ENCODE measurements around the gene NISCH.

NISCH gene

GRCh38 chr3:52458031-52458760, 2.8 kb downstream of the NISCH start:
- Mint-ChIP-seq H3K9me3 (no peaks in the 10 kb centered on the region), H3K4me3 (peak overlapping the region; percentile 68 to 98 (median 94)), H3K36me3 (ENCODE audit: low read depth) (peaks cover 47% of the 10 kb centered on the region), H3K4me1 (peaks cover 29% of the 10 kb centered on the region), H3K27ac (no peak overlapping the region), H3K27me3 (ENCODE audit: low read depth) (no peaks in the 10 kb centered on the region)
- no peak for TF ChIP-seq CTCF (IDR thresholded peaks at IDR 0.05; ENCODE audit: unreplicated experiment in 3 of 3)

GRCh38 chr3:52458770-52459545, 3.6 kb downstream of the NISCH start:
- no peak overlapping the region for H3K4me3 Mint-ChIP-seq
- H3K27ac Mint-ChIP-seq: no peak overlapping the region
- H3K4me1 Mint-ChIP-seq: peaks cover 29% of the 10 kb centered on the region
- no peaks in the 10 kb centered on the region for H3K27me3 Mint-ChIP-seq (ENCODE audit: low read depth)
- peaks cover 51% of the 10 kb centered on the region for H3K36me3 Mint-ChIP-seq (ENCODE audit: low read depth)
- no peaks in the 10 kb centered on the region for H3K9me3 Mint-ChIP-seq
- TF ChIP-seq CTCF (IDR thresholded peaks at IDR 0.05; ENCODE audit: unreplicated experiment in 3 of 3): no peak

GRCh38 chr3:52461874-52462273, 6.5 kb downstream of the NISCH start:
- Mint-ChIP-seq H3K9me3 (no peaks in the 10 kb centered on the region), H3K27me3 (ENCODE audit: low read depth) (no peaks in the 10 kb centered on the region), H3K4me3 (no peak overlapping the region), H3K4me1 (peaks cover 15% of the 10 kb centered on the region), H3K36me3 (ENCODE audit: low read depth) (peaks cover 62% of the 10 kb centered on the region), H3K27ac (no peak overlapping the region)
- no peak for TF ChIP-seq CTCF (IDR thresholded peaks at IDR 0.05; ENCODE audit: unreplicated experiment in 3 of 3)

GRCh38 chr3:52463416-52463815, 8.0 kb downstream of the NISCH start:
- Mint-ChIP-seq H3K9me3 (no peaks in the 10 kb centered on the region), H3K27me3 (ENCODE audit: low read depth) (no peaks in the 10 kb centered on the region), H3K4me3 (no peak overlapping the region), H3K4me1 (peaks cover 10% of the 10 kb centered on the region), H3K27ac (no peak overlapping the region), H3K36me3 (ENCODE audit: low read depth) (peaks cover 52% of the 10 kb centered on the region)
- TF ChIP-seq CTCF (IDR thresholded peaks at IDR 0.05; ENCODE audit: unreplicated experiment in 3 of 3): no peak

GRCh38 chr3:52468336-52468735, 12.9 kb downstream of the NISCH start:
- Mint-ChIP-seq H3K27ac (peak overlapping the region in 1 of 3 experiments; percentile 16), H3K4me3 (no peak overlapping the region), H3K9me3 (no peaks in the 10 kb centered on the region), H3K4me1 (peaks cover 14% of the 10 kb centered on the region), H3K27me3 (ENCODE audit: low read depth) (no peaks in the 10 kb centered on the region), H3K36me3 (ENCODE audit: low read depth) (peaks cover 44% of the 10 kb centered on the region)
- TF ChIP-seq CTCF (IDR thresholded peaks at IDR 0.05; ENCODE audit: unreplicated experiment in 3 of 3): no peak

All from nephron (organoid).